HG03575 (cell line): Measurements from ENCODE around the gene BCAS4.
"Not testable (repeated sequence)": the region's sequence is repeated elsewhere in the genome, so short reads cannot be mapped to it uniquely, and the experiment has no call there.

Experiments used
- ATAC-seq: cut with Tn5 transposase; IDR thresholded peaks from one replicate; pipeline ENCODE4 v1.9.1; 2021; ENCODE audit not compliant: unreplicated experiment, insufficient number of reproducible peaks, low FRiP score; ENCODE audit errors: extremely low read depth

The BCAS4 gene

DNA sequence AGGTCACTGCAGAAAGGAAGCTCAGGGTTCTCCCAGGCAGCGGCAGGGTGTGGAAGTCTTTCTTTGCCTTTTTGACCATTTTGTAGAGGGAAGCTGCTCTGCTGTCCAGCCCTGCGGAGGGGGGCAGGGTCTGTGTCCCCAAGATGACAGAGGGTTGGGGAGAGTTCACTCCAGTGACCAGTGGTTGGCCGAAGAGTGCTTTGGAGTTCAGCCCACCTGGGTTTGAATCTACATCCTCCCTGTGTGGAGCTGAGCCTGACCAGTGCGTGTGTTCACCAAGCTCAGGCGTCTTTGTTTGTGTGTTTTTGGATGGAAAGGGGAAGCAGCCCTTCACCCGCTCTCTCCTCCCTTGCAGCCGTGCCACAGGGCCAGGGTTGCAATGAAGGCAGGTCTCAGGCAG, 25.9 kb upstream of the BCAS4 start:
- ATAC-seq: not testable (repeated sequence)

- not testable (repeated sequence) for ATAC-seq
Measured at GRCh38 chr20:50769551-50770085, 25.2 kb upstream of the BCAS4 start.

DNA sequence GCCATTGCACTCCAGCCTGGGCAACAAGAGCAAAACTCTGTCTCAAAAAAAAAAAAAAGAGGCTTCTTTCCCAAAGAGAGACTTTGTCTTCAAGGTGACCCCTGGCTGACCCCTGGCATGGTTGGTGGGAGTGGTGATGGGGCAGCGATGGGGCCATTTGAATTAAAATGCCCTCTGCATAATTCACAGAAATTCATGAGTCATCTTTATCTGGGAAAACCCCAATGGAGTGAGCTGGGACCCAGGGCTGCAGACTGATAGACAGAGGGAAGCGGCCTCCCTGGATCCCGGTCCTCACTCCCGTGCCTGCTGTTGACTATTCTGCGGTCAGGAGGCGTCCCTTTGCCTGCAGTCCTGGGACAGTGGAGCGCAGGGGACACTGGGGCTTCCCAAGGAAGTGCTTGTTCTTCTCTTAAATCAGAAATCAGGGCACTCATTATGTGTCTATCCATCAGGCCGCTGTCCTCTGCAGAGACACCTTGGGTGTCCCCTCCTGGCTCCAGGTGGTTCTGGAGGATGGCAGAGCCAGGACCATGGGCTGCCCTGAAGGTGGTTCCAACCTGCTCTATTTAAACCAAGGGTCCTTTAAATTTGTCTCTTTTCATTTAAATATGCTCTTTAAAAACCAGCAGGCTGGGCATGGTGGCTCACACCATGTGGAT, 23.3 kb upstream of the BCAS4 start:
- ATAC-seq: not testable (repeated sequence)

DNA sequence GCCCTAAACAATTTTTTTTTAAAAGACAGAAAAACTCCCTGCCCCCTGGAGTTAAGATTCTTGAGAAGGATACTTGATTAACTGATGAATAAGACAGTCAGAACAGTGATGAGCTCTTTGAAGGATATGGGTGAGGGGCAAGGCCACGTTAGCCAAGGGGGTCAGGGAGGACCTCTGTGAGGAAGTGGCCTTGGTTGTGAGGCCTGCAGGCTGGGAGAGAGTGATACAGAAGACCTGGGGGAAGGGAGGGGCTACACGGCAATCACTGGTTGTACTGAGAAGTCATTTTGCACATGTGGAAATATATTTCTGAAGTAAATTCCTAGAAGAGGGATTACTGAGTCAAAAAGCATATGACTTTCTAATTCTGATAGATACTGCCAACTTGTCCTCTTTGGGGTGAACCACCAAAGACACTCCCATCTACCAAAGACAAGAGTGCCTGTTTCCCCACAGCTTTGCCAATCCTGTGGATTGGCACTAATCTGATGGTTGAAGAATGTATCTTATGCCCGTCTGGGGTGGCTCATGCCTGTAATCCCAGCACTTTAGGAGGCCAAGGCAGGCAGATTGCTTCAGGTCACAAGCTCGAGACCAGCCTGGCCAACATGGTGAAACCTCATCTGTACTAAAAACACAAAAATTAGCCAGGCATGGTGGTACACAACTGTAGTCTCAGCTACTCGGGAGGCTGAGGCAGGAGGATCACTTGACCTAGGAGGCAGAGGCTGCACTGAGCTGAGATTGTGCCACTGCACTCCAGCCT, 22.3 kb upstream of the BCAS4 start:
- ATAC-seq: no peak

- ATAC-seq: no peak
Measured at GRCh38 chr20:50774515-50774914, 20.3 kb upstream of the BCAS4 start.

DNA sequence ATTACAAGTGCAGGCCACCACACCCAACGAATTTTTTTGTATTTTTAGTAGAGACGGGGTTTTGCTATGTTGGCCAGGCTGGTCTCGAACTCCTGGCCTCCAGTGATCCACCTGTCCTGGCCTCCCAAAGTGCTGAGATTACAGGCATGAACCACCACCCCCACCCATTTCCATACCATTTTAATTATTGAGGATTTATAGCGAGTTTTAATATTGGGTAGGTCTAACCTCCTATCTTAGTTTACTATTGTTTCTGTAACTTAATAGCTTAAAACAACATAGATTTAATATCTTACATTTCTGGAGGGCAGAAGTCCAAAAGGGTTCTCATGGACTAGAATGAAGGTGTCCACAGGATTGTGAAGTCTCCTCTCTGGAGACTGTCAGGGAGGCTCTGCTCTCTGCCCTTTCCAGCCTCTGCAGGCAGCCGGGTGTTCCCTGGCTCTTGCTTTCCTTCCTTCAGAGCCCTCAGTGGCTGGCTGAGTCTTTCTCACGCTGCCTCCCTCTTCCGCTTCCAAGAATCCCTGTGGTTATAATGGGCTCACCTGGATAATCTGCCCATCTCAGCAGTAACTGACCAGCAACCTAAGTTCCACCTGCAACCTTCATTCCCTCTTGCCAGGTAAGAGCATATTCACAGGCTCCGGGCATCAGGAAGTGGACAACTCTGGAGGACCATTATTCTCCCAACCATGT, 18.6 kb upstream of the BCAS4 start:
- ATAC-seq: no peak

DNA sequence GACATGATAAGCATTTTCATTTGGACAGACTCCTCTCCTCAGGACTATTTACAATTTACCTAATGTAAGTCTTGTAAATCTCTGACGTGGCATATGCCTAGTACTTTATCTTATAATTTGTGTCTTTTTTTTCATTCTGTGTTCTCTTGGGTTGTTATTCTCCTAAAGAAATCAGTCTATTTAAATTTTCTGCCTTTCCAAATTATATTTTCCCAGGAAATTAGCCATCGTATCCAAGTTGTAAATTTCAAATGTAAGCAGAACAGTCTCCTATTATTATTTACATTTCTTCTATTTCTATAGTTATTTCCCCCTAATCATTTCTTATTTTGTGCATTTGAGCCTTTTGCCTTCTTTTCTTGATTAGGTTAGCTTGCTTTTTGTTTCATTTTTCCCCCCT, 17.5 kb upstream of the BCAS4 start:
- no peak for ATAC-seq

- ATAC-seq: not testable (repeated sequence)
Measured at GRCh38 chr20:50778994-50779393, 15.9 kb upstream of the BCAS4 start.

- ATAC-seq: no peak
Measured at GRCh38 chr20:50783390-50783789, 11.5 kb upstream of the BCAS4 start.

GRCh38 chr20:50783903-50784302, 11.0 kb upstream of the BCAS4 start:
- no peak for ATAC-seq

DNA sequence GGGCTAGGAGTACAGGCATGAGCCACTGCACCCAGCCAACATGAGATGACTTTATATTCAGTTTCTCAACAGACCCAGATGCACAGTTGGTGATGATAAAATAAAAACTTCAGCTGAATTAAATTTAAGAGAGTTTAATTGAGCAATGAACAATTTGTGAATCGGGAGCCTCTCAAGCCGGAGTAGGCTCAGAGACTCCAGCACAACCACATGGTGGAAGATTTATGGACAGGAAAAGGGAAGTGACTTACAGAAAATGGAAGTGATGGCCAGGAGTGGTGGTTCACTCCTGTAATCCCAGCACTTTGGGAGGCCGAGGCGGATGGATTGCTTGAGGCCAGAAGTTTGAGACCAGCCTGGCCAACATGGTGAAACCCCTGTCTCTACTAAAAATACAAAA, 10.4 kb upstream of the BCAS4 start:
- ATAC-seq: no peak

GRCh38 chr20:50786703-50787102, 8.2 kb upstream of the BCAS4 start:
- no peak for ATAC-seq

DNA sequence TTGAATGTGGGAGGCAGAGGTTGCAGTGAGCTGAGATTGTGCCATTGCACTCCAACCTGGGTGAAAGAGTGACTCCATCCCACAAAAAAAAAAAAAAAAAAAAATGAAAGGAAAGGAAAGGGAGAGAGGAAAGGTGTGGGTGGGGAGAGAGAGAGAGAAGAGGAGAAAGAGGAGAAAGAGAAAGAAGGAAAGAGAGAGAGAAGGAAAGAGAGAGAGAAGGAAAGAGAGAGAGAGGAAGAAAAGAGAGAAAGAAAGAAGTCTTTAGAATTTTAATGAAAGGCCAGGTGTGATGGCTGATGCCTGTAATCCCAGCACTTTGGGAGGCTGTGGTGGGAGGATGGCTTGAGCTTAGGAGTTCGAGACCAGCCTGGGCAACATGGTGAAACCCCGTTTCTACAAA, 7.7 kb upstream of the BCAS4 start:
- no peak for ATAC-seq

DNA sequence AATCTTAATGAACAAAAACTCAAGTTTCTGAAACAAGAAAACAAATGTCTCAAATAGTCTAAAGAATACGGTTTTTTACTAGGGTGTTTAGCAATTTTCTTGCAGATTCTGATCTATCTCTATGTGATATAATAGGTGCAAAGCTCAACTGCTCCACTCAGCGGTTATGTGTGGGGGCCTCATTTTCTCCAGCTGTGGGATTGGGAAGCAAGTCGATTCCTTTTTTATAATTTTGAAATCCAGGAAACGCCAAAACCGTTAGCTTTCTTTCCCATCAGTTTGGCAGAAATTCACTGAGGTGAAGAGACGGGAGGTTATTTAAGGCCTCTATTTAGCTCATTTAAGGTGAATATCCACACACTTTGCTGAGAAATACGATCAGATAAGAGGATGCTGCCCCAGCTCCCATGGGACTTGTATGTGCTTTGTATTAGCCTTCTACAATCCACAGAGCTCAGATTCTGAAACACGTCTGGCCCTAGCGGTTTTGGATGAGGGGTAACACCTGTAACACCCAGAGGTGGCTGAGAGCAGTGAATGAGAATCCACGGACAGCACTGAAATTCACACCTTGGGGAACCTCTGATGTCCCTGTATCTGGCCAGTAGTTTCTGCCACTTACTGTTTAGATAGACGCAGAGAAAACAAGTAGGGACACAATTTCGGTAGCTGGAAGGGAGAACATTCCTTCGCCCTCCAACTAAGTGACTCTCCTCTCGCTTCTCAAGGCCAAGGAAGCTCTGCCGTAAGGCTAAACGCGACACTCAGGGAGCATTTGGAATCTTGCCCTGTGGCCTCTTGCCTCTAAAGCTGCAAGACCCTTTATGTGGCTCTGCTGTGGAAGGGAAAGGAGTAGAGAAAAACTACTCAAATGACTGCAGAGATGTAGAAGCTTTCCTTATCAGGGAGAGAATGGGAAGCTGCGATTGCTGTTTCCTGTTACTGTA, 6.5 kb upstream of the BCAS4 start:
- no peak for ATAC-seq

DNA sequence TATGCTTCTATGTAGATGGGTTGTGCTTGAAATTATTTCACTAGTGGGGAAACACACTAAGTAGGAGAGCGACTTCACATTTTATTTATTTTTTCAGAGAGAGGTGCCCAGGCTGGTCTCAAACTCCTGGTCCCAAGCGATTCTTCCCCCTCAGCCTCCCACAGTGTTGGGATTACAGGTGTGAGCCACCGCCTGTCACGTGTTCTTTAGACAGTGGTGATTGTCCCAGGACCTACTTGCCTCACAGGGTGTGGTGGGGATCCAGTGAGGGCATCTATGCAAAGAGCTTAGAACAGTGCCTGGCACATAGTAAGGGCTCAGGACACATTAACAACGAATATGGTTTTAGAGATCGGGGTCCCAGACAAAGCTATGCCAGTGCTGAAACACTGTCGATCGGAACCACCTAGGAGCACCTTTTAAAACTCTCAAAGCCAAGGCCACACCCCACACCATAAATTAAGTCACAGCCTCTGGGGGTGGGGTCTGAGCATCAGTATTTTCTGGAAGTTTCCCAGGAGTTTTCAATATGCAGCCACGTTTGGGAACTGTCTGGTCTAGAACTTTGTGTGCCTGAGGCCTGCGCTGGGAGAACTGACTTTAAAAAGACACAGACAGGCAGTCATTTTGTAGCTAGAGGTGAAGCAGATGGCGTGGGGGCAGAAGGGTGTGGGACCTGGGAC, 4.8 kb upstream of the BCAS4 start:
- ATAC-seq: no peak

DNA sequence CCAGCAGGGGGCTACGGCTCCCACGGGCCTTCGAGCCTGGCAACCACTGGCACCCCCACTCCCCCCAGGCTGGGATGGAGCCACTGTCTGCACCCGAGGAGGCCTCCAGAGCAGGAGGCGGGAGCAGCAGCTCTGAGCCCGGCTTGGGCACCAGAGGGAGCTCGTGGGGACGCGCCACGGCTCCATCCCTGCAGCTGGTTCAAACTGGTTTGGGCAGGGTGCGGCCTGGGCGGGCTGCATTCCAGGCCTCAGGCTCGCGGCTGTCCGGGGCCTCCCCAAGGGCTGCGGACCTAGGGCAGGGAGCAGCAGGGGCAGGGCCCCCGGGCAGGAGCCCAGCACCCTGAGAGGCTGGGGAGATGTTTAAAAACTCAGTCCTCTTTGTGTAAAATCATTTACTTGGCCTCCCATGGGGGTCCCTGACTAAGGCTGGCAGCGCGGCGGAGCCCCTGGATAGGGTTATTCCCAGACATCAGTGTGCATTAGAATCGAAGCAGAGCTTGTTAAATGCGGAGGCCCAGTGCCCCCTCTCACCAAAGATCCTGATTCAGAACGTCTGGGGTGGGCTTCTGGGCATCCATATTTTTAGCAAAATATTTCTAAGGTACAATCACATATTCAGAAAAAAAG, 4.1 kb upstream of the BCAS4 start:
- ATAC-seq: no peak

- no peak for ATAC-seq
Measured at GRCh38 chr20:50792708-50793574, 1.9 kb upstream of the BCAS4 start.
